LHCN-M2 (cell line): ENCODE data around the gene IL1R1. TPM values are rescaled to one million over a fixed set of nuclear protein-coding genes. Genes with fewer than 3 reads are reported as not detected.

Source experiments
- DNase-seq: peaks from one replicate; pipeline ENCODE4 v3.0.0-alpha.2; 2012; ENCODE audit warnings: low read depth
- total RNA-seq: library from RNA; depleted of rRNA; stranded (reverse); fragments of >200 nt; gene quantifications from 2 replicates; pipeline ENCODE4 v1.2.3, GENCODE V29; 2014; rRNA removed

The IL1R1 gene
- total RNA-seq, 1 experiment from 2014 or later: 39.0 TPM

GRCh38 chr2:102197389-102198137 is 55.0 kb downstream of the IL1R1 start:
- no peak for DNase-seq

GRCh38 chr2:102200539-102200938 is 58.0 kb downstream of the IL1R1 start:
- DNase-seq: no peak

- no peak for DNase-seq
These were observed 62.1 kb downstream of the IL1R1 start for GRCh38 chr2:102204638-102205037.

GRCh38 chr2:102206666-102207341 is 64.3 kb downstream of the IL1R1 start:
- peak; percentile 60 for DNase-seq

- no peak for DNase-seq
These were observed 66.2 kb downstream of the IL1R1 start for GRCh38 chr2:102208774-102209173.

GRCh38 chr2:102209474-102209873 is 66.9 kb downstream of the IL1R1 start:
- DNase-seq: no peak

- DNase-seq: no peak
These were observed 74.5 kb downstream of the IL1R1 start for GRCh38 chr2:102217032-102217431.

- DNase-seq: peak; percentile 19
These were observed 82.5 kb downstream of the IL1R1 start for GRCh38 chr2:102224824-102225739.

- DNase-seq: no peak
These were observed 83.6 kb downstream of the IL1R1 start for GRCh38 chr2:102226171-102226570.

GRCh38 chr2:102226612-102227391 is 84.3 kb downstream of the IL1R1 start:
- peak; percentile 35 for DNase-seq

- DNase-seq: peak; percentile 45
These were observed 86.7 kb downstream of the IL1R1 start for GRCh38 chr2:102229141-102229769.

Other genes starting within 250 kb of the IL1R1 start
- gene IL1R2, start 150.8 kb upstream of the IL1R1 start, total RNA-seq: 0.26 TPM in 1 of 2 replicates, not detected in the other
- 0.57 and 1.2 TPM in 2 replicates for gene IL1RL2, start 44.3 kb downstream of the IL1R1 start, total RNA-seq
- not detected in 2 replicates for gene IL1RL1, start 168.8 kb downstream of the IL1R1 start, total RNA-seq
- gene IL18R1, start 213.1 kb downstream of the IL1R1 start, total RNA-seq: 0.06 TPM in 1 of 2 replicates, not detected in the other